HG03558 (cell line): ENCODE results near the gene RAB31.

Experiments used
- ATAC-seq: cut with Tn5 transposase; IDR thresholded peaks from one replicate; pipeline ENCODE4 v1.9.1; 2021; ENCODE audit warnings: moderate number of reproducible peaks; ENCODE audit not compliant: unreplicated experiment; ENCODE audit errors: extremely low read depth

RAB31 gene

DNA sequence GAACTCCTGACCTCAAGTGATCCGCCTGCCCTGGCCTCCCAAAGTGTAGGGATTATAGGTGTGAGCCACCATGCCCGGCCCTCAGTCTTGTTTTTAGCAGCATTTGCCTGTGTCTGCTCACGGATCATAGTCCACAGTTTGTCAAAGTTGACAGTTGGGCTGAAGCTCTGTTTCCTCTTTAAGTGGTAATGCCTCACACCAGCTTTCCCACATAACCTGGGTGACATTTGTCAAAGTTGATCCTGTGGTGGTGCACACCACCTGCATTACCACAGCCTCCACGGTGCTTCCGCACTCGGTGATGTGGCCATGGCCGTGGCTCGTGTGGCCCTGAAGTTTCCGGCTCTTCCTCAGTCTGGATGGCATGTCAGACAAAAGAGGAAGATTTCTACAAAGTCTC is 27.1 kb downstream of the RAB31 start:
- ATAC-seq: no peak

- ATAC-seq: no peak
Observed at GRCh38 chr18:9735879-9736278, 27.8 kb downstream of the RAB31 start.

DNA sequence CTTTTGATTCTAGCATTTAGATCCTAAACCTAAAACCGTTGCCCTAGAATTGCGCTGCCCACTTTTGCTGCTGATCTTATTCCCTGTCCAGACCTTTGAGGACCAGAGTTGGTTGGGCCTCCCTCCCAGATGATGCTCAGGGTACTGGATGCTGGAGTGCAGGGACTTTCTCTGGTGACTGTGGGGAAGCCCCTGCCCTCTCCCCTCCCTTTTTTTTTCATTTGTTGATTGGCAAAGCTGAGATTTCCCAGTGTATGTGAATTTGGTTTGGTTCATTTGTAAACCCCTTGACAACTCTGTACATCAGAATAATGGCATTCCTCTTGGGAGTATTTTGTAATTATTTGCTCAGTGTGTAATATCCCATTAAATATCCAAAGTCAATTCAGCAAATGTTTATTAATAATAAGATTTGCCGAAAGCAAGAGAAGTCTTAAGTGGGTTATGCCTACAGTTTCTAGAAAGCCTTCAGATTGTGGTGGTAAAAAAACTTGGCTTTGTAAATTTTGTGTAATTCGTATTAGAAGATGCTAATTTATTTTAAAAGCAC is 28.3 kb downstream of the RAB31 start:
- ATAC-seq: no peak

- no peak for ATAC-seq
Observed at GRCh38 chr18:9737006-9737405, 28.9 kb downstream of the RAB31 start.

GRCh38 chr18:9737472-9738121 is 29.5 kb downstream of the RAB31 start:
- no peak for ATAC-seq

DNA sequence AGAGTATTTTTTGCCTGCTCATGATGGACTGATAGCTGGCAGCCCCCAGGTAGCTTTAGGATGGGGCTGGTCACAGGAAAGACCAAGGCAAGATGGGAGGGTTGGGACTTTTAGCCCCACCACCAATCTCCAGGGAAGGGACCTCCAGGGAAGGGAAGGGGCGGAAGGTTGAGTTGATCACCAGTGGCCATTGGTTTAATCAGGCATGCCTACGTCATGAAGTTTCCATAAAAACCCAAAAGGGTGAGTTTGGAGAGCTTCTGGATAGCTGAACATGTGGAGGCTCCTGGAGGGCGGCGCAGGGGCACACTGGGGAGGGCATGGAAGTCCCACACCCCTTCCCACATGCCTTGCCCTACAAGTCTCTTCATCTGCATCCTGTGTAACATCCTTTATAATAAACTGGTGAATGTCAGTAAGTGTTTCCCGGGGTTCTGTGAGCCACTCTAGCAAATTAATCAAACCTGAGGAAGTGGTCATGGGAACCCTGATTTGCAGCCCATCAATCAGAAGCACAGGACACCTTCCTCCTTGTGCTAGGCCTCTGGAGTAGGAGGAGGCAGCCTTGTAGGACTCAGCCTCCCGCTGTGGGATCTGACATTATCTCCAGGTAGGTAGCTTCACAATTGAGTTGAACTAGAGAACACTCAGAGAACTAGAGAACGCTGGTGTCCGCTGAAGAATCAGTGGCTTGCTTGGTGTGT is 30.3 kb downstream of the RAB31 start:
- ATAC-seq: no peak

GRCh38 chr18:9739516-9739915 is 31.4 kb downstream of the RAB31 start:
- ATAC-seq: no peak

DNA sequence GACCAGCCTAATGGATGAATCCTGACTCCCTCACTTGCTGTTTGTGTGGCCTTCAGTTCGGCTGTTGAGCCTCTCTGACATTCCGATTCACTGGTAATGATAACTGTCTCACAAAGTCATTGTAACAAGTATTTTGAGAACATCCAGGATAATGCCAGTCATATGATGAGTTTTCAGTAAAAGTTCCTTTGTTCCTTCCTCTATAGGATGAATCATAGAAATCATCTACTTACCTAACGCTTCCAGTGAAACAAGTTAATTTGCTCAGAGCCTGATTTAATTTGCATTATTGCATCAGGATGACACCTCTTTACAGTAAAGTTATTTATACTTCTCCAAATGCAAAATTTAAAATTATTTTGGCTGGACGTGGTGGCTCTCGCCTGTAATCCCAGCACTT is 32.0 kb downstream of the RAB31 start:
- no peak for ATAC-seq

GRCh38 chr18:9741406-9741792 is 33.3 kb downstream of the RAB31 start:
- ATAC-seq: no peak

GRCh38 chr18:9741793-9742523 is 33.9 kb downstream of the RAB31 start:
- ATAC-seq: no peak

DNA sequence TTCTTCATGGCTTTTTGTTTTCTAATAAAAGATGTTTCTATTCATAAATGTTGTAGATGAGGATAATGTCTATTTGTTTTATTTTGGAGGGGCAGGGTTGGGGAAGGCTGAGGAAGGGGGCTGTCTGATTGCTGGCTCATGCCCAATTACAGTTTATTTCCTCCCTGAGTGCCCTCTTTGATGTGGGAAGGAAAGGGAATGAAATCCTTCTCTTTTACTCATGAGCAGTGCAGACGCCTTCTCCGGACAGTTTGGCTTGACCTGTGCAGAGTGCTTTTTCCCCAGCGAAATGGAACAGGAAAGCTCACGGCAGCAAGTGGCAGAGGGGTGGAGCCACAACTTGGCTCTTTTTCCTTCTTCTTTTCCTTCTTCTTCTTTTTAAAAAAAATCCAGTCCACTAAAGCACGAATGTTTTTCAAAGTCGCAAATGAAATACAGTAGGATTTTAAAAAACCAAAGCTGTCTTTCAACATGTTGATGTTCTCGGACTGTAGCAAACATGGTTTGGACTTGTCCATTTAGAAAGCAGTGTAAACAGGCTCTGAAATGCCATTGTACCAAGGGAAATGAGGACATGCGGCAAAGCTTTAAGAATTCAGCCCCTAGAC is 34.5 kb downstream of the RAB31 start:
- ATAC-seq: no peak

GRCh38 chr18:9743200-9744016 is 35.3 kb downstream of the RAB31 start:
- no peak for ATAC-seq

- no peak for ATAC-seq
Observed at GRCh38 chr18:9746958-9747357, 38.9 kb downstream of the RAB31 start.

DNA sequence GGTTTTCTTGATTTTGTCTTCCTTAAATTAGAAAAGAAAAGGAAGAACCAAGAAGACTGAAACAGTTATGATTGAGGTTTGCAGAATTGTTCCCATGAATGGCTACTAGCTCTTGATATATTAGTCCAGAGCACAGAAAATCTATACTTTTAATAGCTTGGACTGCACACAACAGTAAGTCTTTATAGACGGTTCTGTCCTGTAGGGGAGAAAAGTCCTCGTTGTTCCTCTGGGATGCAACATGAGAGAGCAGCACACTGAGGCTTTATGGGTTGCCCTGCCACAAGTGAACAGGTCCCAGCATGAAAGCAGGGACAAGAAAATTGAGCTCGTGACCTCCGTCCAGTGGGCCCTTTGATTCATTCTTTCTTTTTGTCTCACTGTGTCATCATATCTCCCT is 41.5 kb downstream of the RAB31 start:
- no peak for ATAC-seq

GRCh38 chr18:9750112-9750511 is 42.0 kb downstream of the RAB31 start:
- ATAC-seq: no peak

DNA sequence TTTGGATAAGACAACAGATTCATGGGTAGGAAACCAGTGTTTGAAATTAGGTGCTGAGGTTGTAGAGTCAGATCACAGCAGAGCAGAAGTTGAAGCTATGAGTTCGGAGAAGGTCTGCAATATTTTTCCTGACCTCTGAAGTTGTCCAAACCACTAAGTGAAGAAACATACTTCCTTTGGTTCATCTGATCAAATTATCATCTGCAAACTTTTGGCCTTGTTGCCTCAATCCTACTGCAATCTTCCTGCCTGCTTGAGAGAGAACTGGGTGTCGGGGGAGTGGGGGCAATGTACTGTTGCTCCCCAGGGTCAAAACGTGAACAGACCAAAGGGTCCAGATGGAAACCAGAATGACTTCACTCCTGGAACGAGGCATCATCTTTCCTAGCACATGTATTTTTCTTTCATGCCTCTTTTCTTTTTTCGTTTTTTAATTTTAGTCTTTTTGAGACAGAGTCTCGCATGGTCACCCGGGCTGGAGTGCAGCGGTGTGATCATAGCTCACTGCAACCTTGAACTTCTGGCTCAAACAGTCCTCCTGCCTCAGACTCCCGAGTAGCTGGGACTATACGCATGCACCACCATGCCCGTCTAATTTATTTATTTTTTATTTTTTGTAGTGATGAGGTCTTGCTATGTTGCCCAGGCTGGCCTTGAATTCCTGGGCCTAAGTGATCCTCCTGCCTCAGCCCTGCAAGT is 42.7 kb downstream of the RAB31 start:
- no peak for ATAC-seq

GRCh38 chr18:9751371-9752031 is 43.4 kb downstream of the RAB31 start:
- ATAC-seq: no peak

- ATAC-seq: no peak
Observed at GRCh38 chr18:9753846-9754245, 45.7 kb downstream of the RAB31 start.

DNA sequence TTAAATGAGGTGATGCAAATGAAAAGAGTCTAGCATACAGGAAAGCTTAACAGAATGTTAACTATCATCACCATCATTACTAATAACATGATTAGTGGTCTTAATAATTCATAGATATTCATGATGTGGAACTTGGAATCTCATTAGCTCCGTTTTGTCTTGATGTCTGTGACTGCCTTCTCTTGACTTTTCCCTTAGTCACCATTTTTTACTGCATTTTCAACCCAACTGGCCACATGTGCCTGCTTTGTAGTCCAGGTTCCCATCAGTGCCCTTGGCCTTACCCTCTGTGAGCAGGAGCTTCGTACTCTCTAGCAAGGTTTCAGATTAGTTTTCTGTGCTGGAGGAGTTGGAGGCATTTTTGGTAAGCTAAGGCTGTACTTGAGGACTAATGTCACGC is 47.0 kb downstream of the RAB31 start:
- no peak for ATAC-seq
